ENCODE data around the gene KIF20B.

Gene KIF20B

DNA sequence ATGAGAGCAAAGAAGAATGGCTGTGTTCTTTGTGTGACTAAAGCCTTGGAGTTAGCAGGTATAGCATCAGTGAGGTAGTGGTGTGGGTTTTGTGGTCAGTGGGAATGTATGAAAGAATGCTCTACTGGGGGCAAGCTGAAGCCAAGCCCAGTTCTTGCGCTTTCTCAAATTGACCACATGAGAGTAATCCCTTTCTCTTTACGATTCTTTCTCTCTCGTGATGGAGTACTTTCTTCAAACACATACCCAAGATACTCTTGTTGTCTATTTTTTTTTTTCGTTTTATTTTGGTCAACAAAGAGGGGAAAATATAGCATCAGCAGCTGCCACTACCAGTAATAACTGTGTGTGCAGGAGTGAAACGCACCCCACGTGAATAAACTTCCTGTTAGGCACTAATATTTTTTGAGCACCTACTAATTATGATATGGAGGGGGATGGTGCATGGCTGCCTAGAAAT lies 48.0 kb upstream of the KIF20B start:
- ChIA-PET POLR2A (interaction anchor here (0.6 to 1.6 kb wide), 2 partner anchors 10 to 48 kb away, joined by 4 to 8 read pairs; partner anchors contain the start of gene KIF20B), CTCF (interaction anchor here (0.6 kb wide), 1 partner anchor 27 kb away, joined by 3 read pairs; no protein-coding TSS in a partner anchor)
- no peak for TF ChIP-seq TARDBP (IDR thresholded peaks at IDR 0.05)
- no peak for TF ChIP-seq ELF4 (IDR thresholded peaks at IDR 0.05)
- TF ChIP-seq FOXK2 (IDR thresholded peaks at IDR 0.05) = no peak
- TF ChIP-seq CTBP1 (IDR thresholded peaks at IDR 0.05; ENCODE audit: borderline replicate concordance) = no peak
- no peak for TF ChIP-seq ZNF384 (IDR thresholded peaks at IDR 0.05)
- no peak for TF ChIP-seq SP1 (IDR thresholded peaks at IDR 0.05)
- TF ChIP-seq ARNT (IDR thresholded peaks at IDR 0.05) = no peak
- no peak for TF ChIP-seq NFRKB (IDR thresholded peaks at IDR 0.05)
- TF ChIP-seq L3MBTL2 (conservative IDR thresholded peaks at IDR 0.05) = no peak
- no peak for TF ChIP-seq BHLHE40 (IDR thresholded peaks at IDR 0.05; ENCODE audit: borderline replicate concordance)
- no peak for TF ChIP-seq FOXA1 (IDR thresholded peaks at IDR 0.05)
- DNase-seq (ENCODE audit: extremely low spot score) = no peak

DNA sequence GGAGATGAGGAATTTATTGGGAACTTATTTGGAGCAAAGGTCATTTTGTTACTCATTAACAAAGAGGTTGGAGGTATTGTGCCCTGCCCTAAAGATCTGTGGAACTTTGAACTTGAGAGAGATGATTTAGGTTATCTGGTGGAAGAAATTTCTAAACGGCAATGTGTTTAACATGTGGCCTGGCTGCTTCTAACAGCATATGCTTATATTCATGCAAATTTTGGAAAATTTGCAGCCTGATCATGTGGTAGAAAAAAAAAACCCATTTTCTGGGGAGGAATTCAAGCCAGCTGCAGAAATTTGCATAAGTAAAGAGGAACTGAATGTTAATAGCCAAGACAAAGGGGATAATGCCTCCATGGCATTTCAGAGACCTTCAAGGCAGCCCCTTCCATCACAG lies 45.7 kb upstream of the KIF20B start:
- POLR2A ChIA-PET = no interaction called here
- TF ChIP-seq SP1 (IDR thresholded peaks at IDR 0.05) (no peak), ELF4 (IDR thresholded peaks at IDR 0.05) (no peak), TARDBP (IDR thresholded peaks at IDR 0.05) (no peak), FOXK2 (IDR thresholded peaks at IDR 0.05) (no peak), LEF1 (IDR thresholded peaks at IDR 0.05; ENCODE audit: borderline replicate concordance) (no peak), FOXM1 (IDR thresholded peaks at IDR 0.05; ENCODE audit: borderline replicate concordance) (no peak), BHLHE40 (IDR thresholded peaks at IDR 0.05; ENCODE audit: borderline replicate concordance) (no peak), ZNF384 (IDR thresholded peaks at IDR 0.05) (no peak), NFRKB (IDR thresholded peaks at IDR 0.05) (no peak), FOXA1 (IDR thresholded peaks at IDR 0.05) (no peak), CTBP1 (IDR thresholded peaks at IDR 0.05; ENCODE audit: borderline replicate concordance) (no peak), HDGF (IDR thresholded peaks at IDR 0.05; ENCODE audit: borderline replicate concordance) (no peak), ARNT (IDR thresholded peaks at IDR 0.05) (no peak), SUZ12 (IDR thresholded peaks at IDR 0.05) (no peak), L3MBTL2 (conservative IDR thresholded peaks at IDR 0.05) (no peak)
- TF ChIP-seq, protein P1, sequence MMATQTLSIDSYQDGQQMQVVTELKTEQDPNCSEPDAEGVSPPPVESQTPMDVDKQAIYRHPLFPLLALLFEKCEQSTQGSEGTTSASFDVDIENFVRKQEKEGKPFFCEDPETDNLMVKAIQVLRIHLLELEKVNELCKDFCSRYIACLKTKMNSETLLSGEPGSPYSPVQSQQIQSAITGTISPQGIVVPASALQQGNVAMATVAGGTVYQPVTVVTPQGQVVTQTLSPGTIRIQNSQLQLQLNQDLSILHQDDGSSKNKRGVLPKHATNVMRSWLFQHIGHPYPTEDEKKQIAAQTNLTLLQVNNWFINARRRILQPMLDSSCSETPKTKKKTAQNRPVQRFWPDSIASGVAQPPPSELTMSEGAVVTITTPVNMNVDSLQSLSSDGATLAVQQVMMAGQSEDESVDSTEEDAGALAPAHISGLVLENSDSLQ (IDR thresholded peaks at IDR 0.05) = no peak
- CTCF ChIA-PET = no interaction called here
- no peak for DNase-seq (ENCODE audit: extremely low spot score)

DNA sequence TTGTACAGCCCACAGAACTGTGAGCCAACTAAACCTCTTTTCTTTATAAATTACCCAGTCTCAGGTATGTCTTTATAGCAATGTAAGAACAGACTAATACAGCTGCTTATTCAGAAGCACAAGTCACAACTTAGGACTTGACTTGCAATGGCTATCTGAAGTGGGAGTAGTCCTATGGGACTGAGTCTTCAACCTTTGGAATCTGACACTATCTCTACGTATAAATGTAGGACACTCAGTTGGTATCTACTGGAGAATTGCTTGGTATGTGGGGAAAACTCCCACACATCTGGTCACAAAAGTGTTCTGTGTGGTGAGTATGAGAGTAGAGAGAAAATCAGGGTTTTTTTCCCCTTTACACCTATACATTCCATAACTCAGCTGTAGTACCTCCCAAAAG lies 44.1 kb upstream of the KIF20B start:
- TF ChIP-seq SP1 (IDR thresholded peaks at IDR 0.05) (no peak), HDGF (IDR thresholded peaks at IDR 0.05; ENCODE audit: borderline replicate concordance) (no peak), FOXM1 (IDR thresholded peaks at IDR 0.05; ENCODE audit: borderline replicate concordance) (no peak), BHLHE40 (IDR thresholded peaks at IDR 0.05; ENCODE audit: borderline replicate concordance) (no peak), TARDBP (IDR thresholded peaks at IDR 0.05) (no peak), ARNT (IDR thresholded peaks at IDR 0.05) (no peak), FOXK2 (IDR thresholded peaks at IDR 0.05) (no peak), L3MBTL2 (conservative IDR thresholded peaks at IDR 0.05) (no peak), NFRKB (IDR thresholded peaks at IDR 0.05) (no peak), ELF4 (IDR thresholded peaks at IDR 0.05) (no peak), ZNF384 (IDR thresholded peaks at IDR 0.05) (no peak), FOXA1 (IDR thresholded peaks at IDR 0.05) (no peak), SUZ12 (IDR thresholded peaks at IDR 0.05) (no peak), LEF1 (IDR thresholded peaks at IDR 0.05; ENCODE audit: borderline replicate concordance) (no peak)
- TF ChIP-seq, protein P1 (IDR thresholded peaks at IDR 0.05) = no peak
- CTCF ChIA-PET = no interaction called here
- POLR2A ChIA-PET = interaction anchor here (0.6 kb wide), 1 partner anchor 13 kb away, joined by 3 read pairs; no protein-coding TSS in a partner anchor
- no peak for DNase-seq (ENCODE audit: extremely low spot score)

DNA sequence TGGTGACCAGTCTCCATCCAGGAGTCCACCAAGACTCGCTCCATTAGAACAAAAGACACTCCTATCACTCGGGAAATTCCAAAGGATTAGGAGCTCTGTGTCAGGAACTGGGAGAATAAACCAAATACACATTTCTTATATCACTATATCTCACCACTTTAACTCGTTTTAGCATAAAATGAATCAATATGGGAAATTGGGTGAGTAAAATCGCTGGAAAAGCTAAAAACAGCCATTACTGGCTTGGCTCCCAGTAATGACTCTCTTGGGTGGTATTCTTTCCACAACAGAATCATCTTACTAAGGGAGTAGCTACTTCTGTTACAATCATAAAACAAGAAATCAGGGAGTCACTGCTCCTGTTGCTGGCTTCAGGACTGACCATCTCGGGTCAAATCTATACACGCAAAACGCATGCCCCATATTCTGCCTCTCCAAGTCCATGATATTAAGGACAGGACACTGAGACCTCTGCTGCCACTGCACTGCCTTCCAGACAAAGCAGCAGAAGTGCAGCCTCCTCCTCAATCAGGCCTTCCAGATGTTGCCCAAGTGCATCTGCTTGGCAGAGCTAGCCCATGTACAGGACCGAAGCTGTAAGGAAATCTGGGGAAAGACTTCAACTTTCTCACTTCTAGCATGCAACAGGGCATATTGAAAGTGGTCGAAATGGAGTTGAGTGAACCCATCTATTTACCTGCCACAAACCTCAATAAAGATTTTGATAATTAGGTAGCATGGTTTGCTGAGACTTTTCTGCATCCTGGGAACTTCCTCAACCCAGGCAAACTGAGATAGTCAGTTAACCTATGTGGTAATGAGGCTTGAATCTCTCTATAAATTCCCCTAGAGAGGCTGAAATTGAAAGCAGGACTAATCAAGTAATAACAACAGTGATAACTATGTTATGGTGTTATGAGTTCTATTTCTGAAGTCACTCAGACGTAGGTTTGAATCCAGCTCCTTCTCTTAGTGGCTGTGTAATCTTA lies 42.0 kb upstream of the KIF20B start:
- POLR2A ChIA-PET = interaction anchor here (2.3 kb wide), 1 partner anchor 16 kb away, joined by 8 read pairs; no protein-coding TSS in a partner anchor
- no peak for DNase-seq (ENCODE audit: extremely low spot score)
- CTCF ChIA-PET = no interaction called here
- no peak for TF ChIP-seq ELF4 (IDR thresholded peaks at IDR 0.05)
- no peak for TF ChIP-seq TARDBP (IDR thresholded peaks at IDR 0.05)
- TF ChIP-seq FOXK2 (IDR thresholded peaks at IDR 0.05) = no peak
- TF ChIP-seq ZNF384 (IDR thresholded peaks at IDR 0.05) = no peak
- TF ChIP-seq CTBP1 (IDR thresholded peaks at IDR 0.05; ENCODE audit: borderline replicate concordance) = no peak

DNA sequence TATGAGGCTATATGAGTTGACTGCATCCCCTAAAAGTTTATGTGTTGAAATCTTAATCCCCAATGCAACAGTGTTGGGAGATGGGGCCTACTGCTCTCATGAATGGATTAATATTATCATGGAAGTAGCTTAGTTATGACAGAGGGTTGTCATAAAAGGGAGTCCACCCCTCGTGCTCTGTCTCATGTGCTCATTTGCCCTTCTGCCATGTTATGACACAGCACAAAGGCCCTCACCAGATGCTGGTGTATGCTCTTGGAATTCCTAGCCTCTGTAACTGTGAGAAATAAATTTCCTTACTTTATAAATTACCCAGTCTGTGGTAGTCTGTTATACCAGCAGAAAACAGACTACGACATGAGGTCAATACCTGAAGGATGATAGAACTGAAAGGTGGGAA lies 38.8 kb upstream of the KIF20B start:
- TF ChIP-seq ARNT (IDR thresholded peaks at IDR 0.05) (no peak), ELF4 (IDR thresholded peaks at IDR 0.05) (no peak), SP1 (IDR thresholded peaks at IDR 0.05) (no peak), NFRKB (IDR thresholded peaks at IDR 0.05) (no peak)
- TF ChIP-seq, protein P1 (IDR thresholded peaks at IDR 0.05) = no peak
- POLR2A ChIA-PET = interaction anchor here (1.1 to 1.2 kb wide), 2 partner anchors 19 to 39 kb away, joined by 4 read pairs; partner anchors contain the start of gene KIF20B
- CTCF ChIA-PET = interaction anchor here (0.7 kb wide), 1 partner anchor 187 kb away, joined by 3 read pairs; no protein-coding TSS in a partner anchor
- no peak for DNase-seq (ENCODE audit: extremely low spot score)
